Medulla oblongata (tissue), 1 donor: ENCODE results near the gene BRF1.

Source experiments
- DNase-seq: peaks from one replicate; pipeline ENCODE4 v3.0.0-alpha.2; 2015; ENCODE audit errors: extremely low spot score

The BRF1 gene

DNA sequence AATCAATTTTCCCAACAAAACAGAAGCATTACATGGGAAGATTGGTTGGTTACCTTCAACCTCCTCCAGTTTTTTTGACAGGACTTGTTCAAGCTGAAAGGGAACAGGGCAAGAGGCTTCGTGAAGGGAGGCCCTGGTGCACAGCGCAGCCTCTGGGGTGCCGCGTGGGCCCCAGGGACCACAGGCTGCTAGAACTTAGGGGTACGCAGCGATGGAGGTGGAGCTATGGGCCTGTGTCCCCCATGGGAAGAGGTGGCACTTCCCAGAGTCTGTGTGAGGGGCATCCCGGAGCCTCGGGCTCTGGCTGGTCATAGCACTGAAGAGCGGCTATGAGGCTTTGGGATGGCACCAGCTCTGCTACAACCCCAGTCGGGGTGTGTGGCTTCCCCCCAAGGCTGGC is 74.6 kb downstream of the BRF1 start:
- no peak for DNase-seq

DNA sequence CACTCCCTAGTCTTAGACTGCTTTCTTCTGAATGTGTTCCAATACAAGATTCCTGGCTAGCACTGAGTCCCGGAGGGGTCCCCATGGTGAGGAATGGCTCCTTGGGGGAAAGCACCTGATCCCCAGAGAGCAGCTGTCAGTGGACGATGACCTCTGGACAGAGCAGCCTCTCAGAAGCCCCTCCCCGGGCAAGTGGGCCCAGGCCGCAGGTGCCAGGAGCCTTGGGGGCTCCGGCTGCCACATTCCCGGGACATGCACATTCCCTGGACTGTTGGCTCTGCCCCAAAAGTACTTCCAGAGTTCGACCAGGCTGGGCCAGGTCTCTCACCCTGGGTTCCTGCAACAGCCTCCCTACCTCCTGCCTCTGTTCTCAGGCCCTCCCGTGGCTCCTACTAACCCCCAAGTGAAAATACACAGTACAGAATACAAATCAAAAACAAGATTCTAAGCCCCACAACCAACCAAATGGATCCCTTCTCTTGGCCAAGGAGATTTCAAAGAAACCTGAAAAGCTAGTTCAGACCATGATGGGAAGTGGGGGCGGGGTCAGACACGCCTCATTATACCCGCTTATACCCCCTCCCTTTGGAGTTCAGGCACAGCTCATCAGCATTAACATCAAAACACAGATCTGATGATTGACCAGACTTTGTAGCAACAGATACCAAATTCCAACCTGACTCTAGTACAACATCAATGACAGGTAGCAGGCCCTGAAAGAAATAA is 75.8 kb downstream of the BRF1 start:
- DNase-seq = no peak

DNA sequence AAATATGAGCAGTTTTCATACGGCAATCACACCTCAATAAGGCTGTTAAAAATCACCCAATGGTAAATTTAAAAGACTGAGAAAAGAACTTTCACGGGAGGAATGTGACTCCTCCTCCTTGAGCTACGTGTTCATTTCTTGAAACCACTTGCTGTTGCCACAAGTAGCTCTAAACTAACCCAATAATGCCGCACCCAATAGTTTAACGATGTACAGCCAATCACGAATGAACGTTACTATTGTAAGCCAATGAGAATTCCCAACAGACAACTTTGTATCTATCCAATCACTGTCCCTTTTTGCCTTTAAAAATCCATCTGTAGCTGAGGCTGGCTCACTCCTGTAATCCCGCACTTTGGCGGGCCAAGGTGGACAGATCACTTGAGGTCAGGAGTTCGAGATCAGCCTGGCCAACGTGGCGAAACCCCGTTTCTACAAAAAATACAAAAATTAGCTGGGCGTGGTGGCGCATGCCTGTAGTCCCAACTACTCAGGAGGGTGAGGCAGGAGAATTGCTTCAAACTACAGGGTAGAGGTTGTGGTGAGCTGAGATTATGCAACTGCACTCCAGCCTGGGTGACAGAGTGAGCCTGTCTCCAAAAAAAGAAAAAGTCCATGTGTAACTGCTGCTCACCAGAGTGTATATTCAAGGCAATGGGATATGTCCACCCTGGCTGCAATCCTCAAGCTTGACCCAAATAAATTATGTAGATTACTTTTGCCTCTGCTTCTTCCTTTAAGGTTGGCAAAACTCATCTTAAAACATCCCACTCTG is 76.8 kb downstream of the BRF1 start:
- no peak for DNase-seq

DNA sequence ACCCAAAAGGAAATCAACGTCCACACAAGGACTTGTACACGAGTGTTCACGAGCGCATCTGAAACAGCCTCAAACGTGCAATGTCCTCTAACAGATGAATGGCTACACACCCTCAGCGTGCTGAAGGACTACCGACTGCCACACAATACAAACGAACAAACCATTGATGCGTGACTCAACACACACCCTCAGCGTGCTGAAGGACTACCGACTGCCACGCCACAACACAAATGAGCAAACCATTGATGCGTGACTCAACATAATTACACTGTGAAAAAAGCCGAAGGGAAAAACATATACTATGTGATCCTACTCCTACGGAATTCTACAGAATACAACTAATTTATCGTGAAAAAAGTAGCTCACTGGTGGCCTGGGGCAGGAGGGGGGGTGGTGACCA is 77.5 kb downstream of the BRF1 start:
- DNase-seq = no peak

DNA sequence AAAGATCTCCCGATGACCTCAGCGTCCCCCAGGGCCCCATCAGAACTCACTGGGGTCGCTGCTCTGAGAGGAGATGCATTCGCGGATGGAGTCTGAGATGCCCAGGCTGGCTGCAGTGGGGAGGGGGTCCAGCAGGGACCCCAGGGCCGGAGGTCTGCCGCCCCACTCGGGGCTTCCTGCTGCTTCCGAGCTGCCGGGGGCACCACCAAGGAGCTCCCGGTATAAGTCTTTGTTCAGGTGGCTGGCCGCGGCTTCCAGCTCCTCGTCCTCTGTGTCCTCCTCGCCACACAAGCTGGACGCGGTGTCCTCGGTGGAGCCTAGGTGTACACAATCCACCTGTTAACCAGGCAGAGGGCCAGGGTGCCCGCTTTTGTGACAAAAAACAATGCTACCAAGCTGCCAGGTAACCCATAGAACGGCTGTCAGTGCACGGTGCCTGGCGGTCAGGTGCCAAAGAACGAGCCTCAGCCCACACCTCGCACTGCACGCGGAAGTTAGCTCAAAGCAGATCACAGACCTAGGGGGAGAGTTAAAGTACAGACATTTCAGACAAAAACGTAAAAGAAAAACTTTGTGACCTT is 79.1 kb downstream of the BRF1 start:
- no peak for DNase-seq

DNA sequence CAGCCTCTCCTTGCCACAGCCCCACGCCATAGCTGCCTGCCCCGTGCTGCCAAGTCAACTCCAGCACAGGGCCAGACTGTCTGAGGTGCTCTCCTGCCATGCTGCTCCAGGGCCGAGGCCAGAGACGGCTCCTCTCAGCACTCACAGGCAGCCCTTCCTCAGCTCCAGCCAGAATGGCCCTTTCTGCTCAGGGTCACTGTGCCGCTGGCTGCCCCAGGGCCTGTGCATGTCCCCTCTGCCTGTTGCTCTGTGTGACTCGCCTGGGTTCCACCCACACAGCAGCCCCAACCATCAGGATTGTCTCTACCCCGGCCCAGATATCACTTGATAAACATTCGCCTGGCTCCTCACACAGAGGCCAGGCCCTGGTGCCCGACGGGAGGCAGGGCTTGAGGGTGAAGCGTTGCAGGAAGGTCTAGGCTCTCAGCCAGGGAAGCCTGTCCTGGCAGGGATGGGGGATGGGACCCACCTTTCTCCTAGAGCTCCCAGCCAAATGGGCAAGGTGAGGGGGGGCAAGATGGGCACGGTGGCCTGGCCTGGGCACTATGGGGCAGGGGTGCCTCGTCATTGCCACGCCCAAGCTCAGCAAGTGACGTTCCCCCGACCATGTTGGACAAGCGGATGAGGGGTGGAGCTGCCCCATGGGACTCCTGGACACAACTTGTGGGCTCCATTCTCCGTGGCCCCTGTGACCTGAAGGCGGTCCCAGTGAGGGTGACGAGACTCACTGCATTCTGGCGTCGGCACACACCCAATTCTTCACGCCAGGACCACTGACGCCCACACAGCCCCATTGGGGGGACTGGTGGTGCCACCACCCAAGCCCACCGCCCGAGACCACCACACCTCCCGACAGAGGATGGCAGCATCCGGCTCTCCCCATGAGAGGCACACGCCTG is 79.9 kb downstream of the BRF1 start:
- no peak for DNase-seq

DNA sequence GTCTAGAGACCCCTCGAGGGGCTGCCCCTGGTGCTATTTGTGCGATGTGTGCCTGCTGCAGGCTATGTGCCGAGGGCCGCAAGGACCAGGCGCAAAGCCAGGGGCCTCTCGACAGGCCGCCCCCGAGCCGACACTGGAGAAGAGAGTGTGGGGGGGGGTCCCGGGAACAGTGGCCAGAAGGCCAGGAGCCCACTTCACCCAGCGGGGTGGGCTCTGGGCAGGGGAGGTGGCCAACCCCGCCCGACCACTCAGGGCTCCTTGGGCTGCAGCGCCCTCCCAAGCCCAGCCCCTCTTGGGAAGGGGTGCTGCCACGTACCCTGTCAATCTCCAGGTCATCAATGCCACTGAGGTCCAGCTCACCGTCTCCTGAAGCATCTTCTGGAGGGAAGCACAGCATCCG is 81.0 kb downstream of the BRF1 start:
- DNase-seq = no peak

DNA sequence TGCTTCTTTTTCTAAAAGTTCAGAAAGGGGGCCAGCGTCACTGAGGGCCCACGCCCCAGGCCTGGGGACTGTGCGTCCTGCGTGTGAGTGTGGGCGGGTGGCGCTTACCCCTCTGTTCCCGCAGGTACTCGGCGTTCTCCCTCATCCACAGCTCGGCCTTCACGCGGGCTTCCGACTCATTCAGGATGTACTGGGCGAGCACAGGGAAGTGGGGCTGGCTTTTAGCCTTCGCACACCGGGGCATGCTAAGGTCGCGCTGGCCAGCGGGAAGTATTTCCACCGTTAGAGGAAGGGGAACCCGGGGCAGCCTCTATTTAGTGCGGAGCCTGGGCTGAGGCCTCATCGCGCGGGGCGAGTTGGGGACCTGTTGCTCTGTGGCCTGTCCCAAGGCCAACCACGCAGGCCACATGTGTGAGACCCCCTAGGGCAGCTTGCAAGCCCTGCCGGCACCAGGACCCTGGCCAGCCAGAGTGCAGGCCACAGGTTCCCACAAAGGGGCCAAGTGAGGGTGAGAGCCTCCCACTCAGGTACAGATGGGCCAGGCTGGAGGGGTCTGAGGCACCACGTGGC is 81.7 kb downstream of the BRF1 start:
- DNase-seq = no peak

DNA sequence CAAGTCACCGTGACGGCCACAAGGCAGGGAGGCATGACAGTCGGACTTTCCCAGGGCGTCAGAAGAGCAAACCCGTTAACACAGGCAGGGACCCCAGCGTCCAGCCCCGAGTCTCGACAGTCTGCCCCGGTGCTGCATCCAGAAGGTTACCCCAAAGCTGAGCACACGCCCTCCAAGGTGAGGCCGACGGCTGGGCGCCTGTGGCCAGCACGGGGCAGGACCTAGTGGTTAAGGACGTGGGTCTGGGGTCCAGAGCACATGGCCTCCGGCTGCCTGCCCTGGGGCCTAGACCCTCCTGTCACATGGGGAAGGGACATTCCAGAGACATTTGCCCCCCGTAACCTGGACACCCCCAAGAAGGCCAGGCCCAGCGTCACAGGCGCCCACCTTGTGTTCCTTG is 82.2 kb downstream of the BRF1 start:
- no peak for DNase-seq

DNA sequence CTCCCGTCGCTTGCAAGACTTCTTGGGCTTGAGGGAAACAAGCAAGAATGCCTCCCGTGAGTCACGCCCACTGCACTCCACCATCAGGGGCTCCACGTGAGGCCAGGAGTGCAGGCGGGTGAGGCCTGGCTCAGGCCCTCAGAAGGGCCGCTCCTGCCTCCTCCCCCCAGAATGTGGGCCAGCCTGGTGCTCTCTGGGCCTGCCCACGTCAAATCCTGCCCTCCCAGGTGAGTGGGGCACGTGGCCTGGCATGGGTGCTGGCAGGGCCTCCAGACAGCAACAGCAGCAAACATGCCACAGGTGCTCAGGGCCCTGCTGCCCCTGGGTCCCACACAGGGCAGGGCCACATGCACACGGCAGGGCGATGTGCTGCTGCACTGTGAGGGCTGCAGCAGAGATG is 83.0 kb downstream of the BRF1 start:
- no peak for DNase-seq

DNA sequence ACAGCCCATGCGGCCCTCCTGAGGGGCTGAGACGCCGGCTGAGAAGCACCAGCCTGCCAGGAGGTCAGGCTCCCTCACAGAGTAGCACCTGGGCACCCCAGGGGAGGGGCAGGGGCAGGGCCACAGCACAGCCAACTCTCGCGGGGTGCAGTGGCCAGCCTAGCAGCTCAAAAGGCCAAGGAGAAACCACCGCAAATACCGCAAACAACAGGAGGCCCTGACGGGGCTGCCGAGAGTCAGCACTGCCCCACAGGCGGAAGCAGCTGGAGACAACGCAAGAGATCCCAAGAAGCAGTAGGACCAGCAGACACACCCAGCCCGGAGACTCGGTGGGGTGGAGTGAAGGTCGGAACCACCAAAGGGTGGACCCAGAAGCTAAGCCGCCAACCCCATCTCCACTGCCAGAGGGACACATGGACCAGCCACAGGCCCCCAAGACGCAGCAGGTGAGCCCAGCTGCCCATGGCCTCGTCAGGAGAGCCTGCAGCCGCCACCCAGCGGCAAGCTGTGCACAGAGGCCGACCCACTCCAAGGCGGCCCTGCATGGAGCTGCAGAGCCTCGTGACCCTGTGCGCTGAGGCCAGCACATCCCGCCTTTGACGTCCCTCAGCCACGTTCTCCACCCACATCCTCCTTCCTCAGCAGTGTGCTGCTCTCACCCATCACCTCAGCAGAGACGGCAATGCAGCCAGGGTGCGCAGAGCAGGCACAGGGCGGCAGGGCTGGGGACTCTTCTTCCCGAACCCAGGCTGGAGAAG is 84.1 kb downstream of the BRF1 start:
- DNase-seq = no peak

DNA sequence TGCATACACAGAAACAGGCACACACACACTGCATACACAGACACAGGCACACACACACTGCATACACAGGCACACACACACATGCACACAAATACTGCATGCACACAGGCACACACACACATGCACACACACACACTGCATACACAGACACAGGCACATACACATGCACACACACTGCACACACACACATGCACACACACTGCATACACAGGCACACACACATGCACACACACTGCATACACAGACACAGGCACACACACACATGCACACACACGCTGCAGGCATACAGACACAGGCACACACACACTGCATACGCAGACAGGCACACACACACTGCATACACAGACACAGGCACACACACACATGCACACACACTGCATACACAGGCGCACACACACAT is 85.2 kb downstream of the BRF1 start:
- no peak for DNase-seq

DNA sequence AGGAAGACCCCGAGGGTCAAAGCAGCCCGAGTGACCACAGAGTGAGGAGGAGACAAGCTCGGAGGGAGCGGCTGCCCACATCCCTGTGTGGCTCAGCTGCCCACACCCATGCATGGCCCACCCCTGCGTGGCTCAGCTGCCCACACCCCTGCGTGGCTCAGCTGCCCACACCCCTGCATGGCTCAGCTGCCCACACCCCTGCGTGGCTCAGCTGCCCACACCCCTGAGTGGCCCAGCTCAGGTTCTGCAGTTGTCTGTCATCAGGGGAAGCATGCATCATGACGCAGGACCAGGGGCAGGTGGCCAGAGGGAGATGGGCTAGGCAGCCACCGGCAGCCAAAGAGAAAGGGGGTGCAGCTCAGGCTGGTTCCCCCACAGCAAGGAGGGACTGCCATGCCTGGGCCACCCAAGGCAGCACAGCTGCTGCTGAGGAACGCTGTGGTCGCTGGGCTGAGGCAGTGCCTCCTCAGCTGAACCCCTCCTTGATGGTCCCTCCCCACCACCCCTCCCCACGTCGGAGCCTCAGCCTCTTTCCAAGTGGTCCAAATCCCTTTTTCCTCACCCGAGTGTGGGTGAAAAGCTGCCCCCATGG is 86.4 kb downstream of the BRF1 start:
- DNase-seq = no peak

DNA sequence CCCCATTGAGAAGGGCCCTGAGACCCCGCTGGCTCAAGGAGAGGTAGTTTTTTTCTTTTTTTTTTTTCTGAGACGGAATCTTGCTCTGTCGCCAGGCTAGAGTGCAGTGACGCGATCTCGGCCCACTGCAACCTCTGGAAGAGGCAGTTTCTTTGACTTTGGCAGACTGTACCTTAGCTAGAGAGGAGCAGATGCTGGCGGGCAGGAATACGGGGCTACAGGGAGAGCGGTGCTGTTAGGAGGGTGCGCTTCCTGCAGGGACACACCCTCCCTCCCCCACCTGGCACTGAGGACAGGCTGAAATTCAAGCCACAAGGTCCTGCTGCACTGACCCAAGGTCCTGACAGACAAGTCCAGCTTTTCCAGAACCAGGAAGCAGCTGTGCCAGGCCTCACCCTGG is 87.4 kb downstream of the BRF1 start:
- DNase-seq = no peak

DNA sequence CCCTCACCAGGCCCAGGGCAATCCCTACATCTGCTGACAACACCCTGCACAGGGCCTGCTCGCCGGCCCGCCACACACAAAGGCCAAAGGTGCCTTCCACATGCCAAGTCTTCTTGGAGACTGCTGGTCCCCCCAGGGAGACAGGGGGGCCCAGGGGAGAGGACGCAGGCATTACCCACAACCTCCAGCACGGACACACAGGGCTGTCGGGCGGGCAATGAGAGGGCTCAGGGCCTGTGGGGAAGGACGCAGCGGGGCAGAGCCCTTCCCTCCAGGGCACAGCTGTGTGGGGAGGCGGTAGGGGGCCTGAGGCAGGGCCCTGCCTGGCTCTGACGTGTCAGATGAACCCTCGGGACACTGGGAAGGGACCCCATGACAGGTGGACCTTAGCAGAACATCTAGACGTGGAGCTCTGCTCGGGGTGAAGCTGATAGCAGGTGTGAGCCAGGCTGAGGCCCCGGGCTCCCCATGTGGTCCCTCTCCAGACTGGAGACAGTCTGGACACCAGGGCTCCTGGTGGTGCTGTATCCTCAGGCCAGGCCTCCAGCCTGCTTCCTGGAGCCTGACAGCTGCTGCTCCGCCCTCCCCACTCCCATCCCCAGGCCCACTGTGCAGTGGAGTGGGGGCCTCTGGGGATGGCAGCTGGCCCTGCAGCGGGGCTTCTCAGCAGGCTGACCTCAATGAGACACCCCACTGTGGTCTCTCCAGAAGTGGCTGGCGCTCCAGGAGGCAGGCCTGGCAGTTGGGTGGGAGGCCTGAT is 88.1 kb downstream of the BRF1 start:
- no peak for DNase-seq

DNA sequence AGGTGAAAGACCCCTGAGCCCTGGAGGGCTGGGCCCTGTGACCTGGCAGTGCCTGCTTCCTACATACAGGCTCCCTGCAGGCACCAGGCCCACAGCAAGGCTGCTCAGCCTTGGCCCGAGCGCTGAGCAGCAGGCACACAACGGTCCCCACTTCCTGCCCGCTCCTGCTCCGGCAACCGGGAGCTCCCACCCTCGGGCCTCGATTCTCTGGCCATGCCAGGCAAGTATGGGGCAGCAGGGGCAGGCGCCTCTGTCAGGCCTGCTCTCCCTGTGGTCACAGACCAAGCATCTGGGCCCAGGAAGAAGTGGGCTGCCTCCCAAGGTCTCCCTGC is 89.1 kb downstream of the BRF1 start:
- DNase-seq = no peak

DNA sequence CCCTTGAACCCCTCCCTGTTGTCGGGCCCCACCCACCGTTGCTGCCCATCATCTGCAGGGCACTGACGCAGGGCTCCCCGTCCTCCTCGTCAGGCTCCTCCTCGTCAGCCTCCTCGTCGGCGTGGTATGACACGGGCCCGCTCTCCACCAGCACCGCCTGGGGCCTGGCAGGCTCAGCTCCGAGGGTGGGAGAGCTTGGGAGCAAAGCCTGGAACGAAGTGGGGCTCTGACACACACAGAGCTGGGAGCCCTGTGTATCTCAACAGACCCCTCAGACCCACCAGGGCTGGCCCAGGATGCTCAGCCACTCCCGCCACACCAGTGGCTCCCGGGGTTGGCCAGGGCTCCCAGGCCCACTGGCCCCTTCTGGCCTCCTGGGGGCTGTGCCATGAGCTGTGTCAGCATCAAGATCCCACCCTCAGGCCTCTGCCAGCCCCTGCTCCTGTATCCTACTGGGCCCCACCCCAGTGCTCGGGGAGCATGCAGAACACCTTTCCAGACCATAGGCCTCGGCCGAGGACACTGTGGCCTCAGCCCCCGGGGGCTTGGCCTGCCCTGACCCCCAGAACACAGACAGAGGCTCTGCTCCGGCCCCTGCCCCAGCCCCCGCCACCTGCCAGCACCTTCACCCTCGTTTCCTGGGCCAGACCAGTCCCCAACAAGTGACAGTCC is 89.6 kb downstream of the BRF1 start:
- no peak for DNase-seq

DNA sequence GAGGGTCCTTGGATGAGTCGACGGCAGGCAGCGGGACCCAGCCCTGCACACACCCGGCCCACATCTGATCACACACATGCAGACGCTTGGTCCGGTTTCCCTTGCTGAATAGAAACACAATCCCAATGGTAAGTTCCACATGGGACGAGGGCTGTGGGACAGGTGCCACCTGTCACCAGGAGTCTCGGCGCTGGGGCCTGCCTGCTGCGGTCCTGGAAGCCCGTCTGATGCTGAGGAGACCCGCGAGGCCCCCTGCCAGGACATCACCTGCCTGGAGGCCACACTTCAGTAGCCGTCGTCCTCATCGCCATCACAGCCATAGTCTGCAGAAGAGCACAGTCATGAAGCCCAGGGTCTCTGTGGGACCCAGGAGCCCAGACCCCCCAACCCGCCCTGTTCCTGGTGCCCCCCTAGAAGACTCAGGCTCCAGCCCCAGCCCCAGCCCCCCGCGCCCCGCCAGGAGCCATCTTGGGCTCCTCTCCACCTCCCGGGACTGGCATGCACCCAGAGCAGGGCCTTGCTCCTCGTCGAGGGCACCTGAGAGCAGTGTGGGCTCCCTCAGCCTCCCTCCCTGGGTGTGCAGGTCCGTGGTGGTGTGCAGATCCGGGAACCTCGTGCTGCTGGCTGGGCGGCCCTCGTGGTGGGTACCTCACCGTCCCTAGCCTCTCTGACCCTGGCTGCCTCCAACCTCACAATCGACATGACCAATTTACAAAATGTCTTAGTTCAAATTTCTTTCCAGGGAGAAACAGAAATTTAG is 90.4 kb downstream of the BRF1 start:
- DNase-seq = no peak

DNA sequence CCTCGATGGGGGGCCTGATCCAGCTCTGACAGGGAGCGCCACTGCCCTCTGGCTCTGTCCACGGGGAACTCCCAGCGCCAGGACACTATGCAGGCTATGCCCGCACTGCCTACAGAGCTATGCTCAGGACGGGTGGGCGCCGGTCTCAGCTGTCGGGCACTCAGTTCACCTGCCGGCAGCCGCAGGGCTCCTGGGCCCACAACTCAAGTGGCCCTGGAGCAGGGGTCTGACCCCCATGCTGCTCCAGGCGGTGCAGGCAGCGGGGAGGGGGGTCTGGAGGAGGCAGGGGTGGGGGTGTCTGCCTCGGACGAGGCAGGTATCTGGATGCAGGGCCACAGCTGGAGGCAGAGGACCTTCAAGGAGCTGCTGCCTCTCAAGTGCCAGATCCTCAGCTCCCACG is 91.2 kb downstream of the BRF1 start:
- DNase-seq = no peak
